GM12892 (cell line): ENCODE data around the gene PPP1R3E.

Source experiments
- POLR2A ChIP-seq: IDR thresholded peaks from 2 replicates; pipeline ENCODE4 v1.6.1; 2011; ENCODE audit warnings: low read depth, low read length, control low read depth
- POLR2AphosphoS5 ChIP-seq: IDR thresholded peaks from 2 replicates; pipeline ENCODE4 v1.6.1; 2011; ENCODE audit warnings: low read depth, low read length, control low read depth
- TAF1 ChIP-seq: IDR thresholded peaks from 2 replicates; pipeline ENCODE4 v1.6.1; 2011; ENCODE audit warnings: low read depth, mild to moderate bottlenecking, control low read depth, low read length, borderline replicate concordance

DNA sequence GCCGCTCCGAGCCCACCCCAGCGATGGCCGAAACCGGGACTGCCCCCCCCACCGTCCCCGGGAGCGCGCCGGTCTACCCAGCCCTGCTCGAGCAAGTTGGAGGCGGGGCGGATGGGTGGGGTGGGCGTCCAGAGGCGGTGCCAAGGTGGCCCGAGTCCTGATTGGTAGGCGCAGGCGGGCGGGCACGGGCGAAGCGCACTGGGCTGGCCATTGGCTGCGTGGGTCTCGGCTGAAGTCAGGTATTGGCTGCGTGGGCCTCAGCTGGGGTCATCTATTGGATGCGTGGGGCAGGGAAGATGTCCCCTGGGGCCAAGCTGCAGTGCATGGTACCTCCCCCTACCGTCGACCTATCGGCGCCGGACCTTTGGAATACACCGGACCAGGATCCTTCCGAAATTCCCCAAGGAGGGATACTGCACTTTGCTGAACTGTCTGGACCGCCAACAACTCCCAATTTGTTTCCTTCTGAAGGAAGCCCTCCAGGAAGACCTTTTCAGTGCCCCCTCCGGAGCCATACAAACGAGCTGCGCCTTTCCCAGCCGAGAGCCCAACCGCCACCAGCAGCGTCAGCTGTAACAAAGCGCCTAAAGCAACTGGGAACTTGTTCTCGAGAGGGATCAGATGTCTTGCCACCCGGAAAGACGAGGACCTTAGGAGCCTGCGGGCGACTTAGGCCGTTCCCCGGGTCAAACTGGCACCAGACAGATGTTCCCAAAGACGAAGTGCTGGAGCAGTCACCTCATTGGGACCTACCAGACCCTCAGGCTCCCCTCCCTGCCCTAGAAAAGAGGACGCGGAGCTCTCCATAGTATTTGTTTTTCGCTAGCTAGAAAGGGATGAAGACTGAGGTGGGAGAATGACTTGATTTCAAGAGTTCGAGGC lies 16.4 kb downstream of the PPP1R3E start, which contains the start of gene HOMEZ:
- peak; percentile 28; the same call in 1 of the 2 replicates for TF ChIP-seq TAF1
- TF ChIP-seq POLR2A: peak; percentile 61
- 0 out of 2 replicates have a peak, but pooled peaks have one; percentile 10 for TF ChIP-seq POLR2AphosphoS5
